Choroid plexus epithelial cell (primary cell): ENCODE data around the gene SMIM24.
"Not testable (repeated sequence)": the region's sequence is repeated elsewhere in the genome, so short reads cannot be mapped to it uniquely, and the experiment has no call there.

Experiments
- DNase-seq: peaks from one replicate; pipeline ENCODE4 v3.0.0-alpha.2; 2010; ENCODE audit warnings: low read depth
- H3K4me3 ChIP-seq: 2 replicates; pipeline ENCODE4 v1.5.1; 2011; ENCODE audit warnings: low read depth, mild to moderate bottlenecking, control low read depth, low read length, moderate library complexity
- TF ChIP-seq, protein P1 (sequence below): conservative IDR thresholded peaks from 2 replicates; pipeline ENCODE4 v1.5.1; 2011; ENCODE audit warnings: low read depth, mild to moderate bottlenecking, control low read depth, inconsistent platforms, low read length, moderate library complexity

SMIM24 gene

GRCh38 chr19:3452171-3452941, 28.0 kb downstream of the SMIM24 start:
- no peak overlapping the region for H3K4me3 ChIP-seq
- DNase-seq: no peak
- TF ChIP-seq, protein P1, sequence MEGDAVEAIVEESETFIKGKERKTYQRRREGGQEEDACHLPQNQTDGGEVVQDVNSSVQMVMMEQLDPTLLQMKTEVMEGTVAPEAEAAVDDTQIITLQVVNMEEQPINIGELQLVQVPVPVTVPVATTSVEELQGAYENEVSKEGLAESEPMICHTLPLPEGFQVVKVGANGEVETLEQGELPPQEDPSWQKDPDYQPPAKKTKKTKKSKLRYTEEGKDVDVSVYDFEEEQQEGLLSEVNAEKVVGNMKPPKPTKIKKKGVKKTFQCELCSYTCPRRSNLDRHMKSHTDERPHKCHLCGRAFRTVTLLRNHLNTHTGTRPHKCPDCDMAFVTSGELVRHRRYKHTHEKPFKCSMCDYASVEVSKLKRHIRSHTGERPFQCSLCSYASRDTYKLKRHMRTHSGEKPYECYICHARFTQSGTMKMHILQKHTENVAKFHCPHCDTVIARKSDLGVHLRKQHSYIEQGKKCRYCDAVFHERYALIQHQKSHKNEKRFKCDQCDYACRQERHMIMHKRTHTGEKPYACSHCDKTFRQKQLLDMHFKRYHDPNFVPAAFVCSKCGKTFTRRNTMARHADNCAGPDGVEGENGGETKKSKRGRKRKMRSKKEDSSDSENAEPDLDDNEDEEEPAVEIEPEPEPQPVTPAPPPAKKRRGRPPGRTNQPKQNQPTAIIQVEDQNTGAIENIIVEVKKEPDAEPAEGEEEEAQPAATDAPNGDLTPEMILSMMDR: no peak

DNA sequence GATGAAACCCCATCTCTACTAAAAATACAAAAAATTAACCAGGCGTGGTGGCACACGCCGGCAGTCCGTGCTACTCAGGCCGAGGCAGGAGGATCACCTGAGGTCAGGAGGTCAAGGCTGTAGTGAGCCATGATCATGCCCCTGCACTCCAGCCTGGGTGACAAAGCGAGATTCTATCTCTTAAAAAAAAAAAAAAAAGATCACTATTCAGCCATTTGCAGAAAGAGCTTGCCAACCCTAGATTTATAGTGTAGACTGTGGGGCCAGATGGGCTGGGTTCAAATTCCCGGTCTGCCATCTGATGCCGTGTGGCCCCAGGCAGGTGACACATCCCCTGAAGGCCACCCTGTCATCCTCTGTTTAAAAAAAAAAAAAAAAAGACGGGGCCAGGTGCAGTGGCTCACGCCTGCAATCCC, 28.9 kb downstream of the SMIM24 start:
- H3K4me3 ChIP-seq: no peak overlapping the region
- no peak for DNase-seq
- TF ChIP-seq, protein P1: no peak

- H3K4me3 ChIP-seq: no peak overlapping the region
- TF ChIP-seq, protein P1: no peak
- peak; percentile 99 for DNase-seq
Measured at GRCh38 chr19:3450796-3451411, 29.4 kb downstream of the SMIM24 start.

DNA sequence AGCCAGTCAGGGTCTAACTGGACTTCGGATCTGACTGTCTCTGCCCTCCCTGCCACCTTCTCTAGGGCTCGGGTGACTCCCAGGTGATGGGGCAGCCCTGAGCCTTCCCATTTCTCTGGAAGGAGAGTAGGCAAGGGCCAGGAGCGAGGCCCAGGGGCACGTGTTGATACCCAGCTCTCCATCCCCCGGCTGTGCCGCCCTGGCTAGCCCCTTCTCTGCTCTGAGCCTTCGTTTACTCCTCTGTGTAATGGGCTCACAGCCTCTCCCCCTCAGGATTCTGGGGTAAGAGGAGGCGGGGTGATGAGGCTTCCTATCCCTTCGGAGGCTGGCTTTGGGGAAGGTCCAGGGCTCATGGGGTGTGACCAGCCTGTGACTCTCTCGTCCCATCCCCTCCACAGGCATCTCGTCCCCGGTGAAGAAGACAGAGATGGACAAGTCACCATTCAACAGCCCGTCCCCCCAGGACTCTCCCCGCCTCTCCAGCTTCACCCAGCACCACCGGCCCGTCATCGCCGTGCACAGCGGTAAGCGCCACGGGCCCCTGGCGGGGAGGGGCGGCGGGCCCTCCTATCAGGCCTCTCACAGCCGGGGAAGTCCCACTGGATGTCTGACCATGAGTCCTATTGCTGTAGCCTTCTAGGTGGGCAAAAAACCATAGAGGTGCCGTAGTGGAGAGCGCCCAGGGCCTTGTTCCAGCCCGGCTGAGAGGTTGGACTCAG, 31.6 kb downstream of the SMIM24 start:
- no peak for DNase-seq
- TF ChIP-seq, protein P1: no peak
- no peak overlapping the region for H3K4me3 ChIP-seq

DNA sequence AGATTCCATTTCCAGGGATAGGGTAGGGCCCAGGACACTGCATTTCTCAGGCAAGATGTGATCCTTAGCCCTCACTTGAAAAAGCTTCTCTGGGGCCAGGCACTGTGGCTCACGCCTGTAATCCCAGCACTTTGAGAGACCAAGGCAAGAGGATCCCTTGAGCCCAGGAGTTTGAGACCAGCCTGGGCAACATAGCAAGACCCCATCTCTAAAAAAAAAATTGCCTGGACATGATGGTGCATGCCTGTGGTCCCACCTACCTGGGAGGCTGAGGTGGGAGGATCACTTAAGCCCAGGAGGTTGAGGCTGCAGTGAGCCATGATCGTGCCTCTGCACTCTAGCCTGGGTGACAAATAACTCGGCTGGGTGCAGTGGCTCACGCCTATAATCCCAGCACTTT, 33.7 kb downstream of the SMIM24 start:
- DNase-seq, H3K4me3 ChIP-seq: not testable (repeated sequence)

GRCh38 chr19:3444695-3445234, 35.6 kb downstream of the SMIM24 start:
- no peak overlapping the region for H3K4me3 ChIP-seq
- DNase-seq: no peak
- TF ChIP-seq, protein P1: no peak
